ENCODE measurements around the gene LMTK3. TPM values are rescaled to one million over a fixed set of nuclear protein-coding genes. Genes with fewer than 3 reads are reported as not detected.

LMTK3 gene
- total and polyA plus RNA-seq, 2 of the 13 experiments (the other 11 are each of a cell fraction or from before 2014, with no cell fraction given): 0.18 to 0.29 TPM

- TF ChIP-seq ZMYM4 (CRISPR knock-in tag; IDR thresholded peaks at IDR 0.05): 0 out of 2 replicates have a peak, but pooled peaks have one; percentile 23
- no peak; the same call in 1 of the 2 replicates for TF ChIP-seq ZFP37 (CRISPR knock-in tag; IDR thresholded peaks at IDR 0.05; ENCODE audit: borderline replicate concordance)
- no peak for TF ChIP-seq ZKSCAN1 (IDR thresholded peaks at IDR 0.05; ENCODE audit: low read length)
- TF ChIP-seq JUN (CRISPR knock-in tag; IDR thresholded peaks at IDR 0.05): no peak
- TF ChIP-seq SRSF9 (IDR thresholded peaks at IDR 0.05; ENCODE audit: borderline replicate concordance, insufficient read depth, low read depth, low read length, poor library complexity, severe bottlenecking): no peak
- no peak for TF ChIP-seq KMT2B (CRISPR knock-in tag; IDR thresholded peaks at IDR 0.05)
- no peak for TF ChIP-seq ZNF207 (IDR thresholded peaks at IDR 0.05; ENCODE audit: borderline replicate concordance)
- TF ChIP-seq HNRNPUL1 (IDR thresholded peaks at IDR 0.05; ENCODE audit: low read depth, low read length): no peak
- TF ChIP-seq REL (CRISPR knock-in tag; conservative IDR thresholded peaks at IDR 0.05): no peak
- peak; percentile 24; the same call in 1 of the 2 replicates for TF ChIP-seq PAXIP1 (CRISPR knock-in tag; conservative IDR thresholded peaks at IDR 0.05)
- TF ChIP-seq SALL1 (CRISPR knock-in tag; IDR thresholded peaks at IDR 0.05): 0 out of 2 replicates have a peak, but pooled peaks have one; percentile 16
- TF ChIP-seq LBX2 (CRISPR knock-in tag; IDR thresholded peaks at IDR 0.05; ENCODE audit: borderline replicate concordance): no peak
- no peak; the same call in 1 of the 2 replicates for TF ChIP-seq ZNF503 (CRISPR knock-in tag; IDR thresholded peaks at IDR 0.05)
- no peak for TF ChIP-seq SRSF1 (optimal IDR thresholded peaks at IDR 0.05; ENCODE audit: low read depth, low read length)
- TF ChIP-seq ZNF749 (CRISPR knock-in tag; IDR thresholded peaks at IDR 0.05; ENCODE audit: borderline replicate concordance): no peak
- TF ChIP-seq RFXAP (CRISPR knock-in tag; IDR thresholded peaks at IDR 0.05; ENCODE audit: borderline replicate concordance): no peak
- peak; percentile 73 for TF ChIP-seq HNRNPK (IDR thresholded peaks at IDR 0.05; ENCODE audit: low read depth, low read length, poor library complexity, severe bottlenecking)
- no peak for TF ChIP-seq HNF4G (IDR thresholded peaks at IDR 0.05; ENCODE audit: borderline replicate concordance, low read depth, low read length)
- no peak for TF ChIP-seq HNF4G (CRISPR knock-in tag; IDR thresholded peaks at IDR 0.05; ENCODE audit: borderline replicate concordance, low read depth)
- TF ChIP-seq ZUFSP (CRISPR knock-in tag; IDR thresholded peaks at IDR 0.05; ENCODE audit: borderline replicate concordance): no peak
- peak; percentile 50; the same call in 1 of the 2 replicates for TF ChIP-seq ZNF552 (CRISPR knock-in tag; IDR thresholded peaks at IDR 0.05; ENCODE audit: borderline replicate concordance)
- 0 out of 2 replicates have a peak, but pooled peaks have one; percentile 48 for TF ChIP-seq ZNF232 (CRISPR knock-in tag; IDR thresholded peaks at IDR 0.05; ENCODE audit: borderline replicate concordance)
These were observed 42.2 kb downstream of the LMTK3 start, which contains the start of gene CYTH2 (continued) for GRCh38 chr19:48469289-48469881.

Measured in HepG2 (cell line).